ENCODE measurements around the gene LASP1. TPM values are rescaled to one million over a fixed set of nuclear protein-coding genes. Genes with fewer than 3 reads are reported as not detected.
A peak's percentile ranks its signal among the peaks of the same experiment; 100 is the strongest.
"Not testable (repeated sequence)": the region's sequence is repeated elsewhere in the genome, so short reads cannot be mapped to it uniquely, and the experiment has no call there.

The LASP1 gene
- total and polyA plus RNA-seq, 2 of the 4 experiments (the other 2 are of a cell fraction) = 79.8 to 262 TPM

- peak overlapping the region; percentile 8 for H2AK9ac ChIP-seq (replicated peaks; ENCODE audit: low read depth, low read length, poor library complexity)
- no TSS peak for BruUV-seq (replicated peaks)
- ChIA-PET CTCF (interaction anchor here (0.9 to 1.2 kb wide), 2 partner anchors 15 to 24 kb away, joined by 3 to 7 read pairs; no protein-coding TSS in a partner anchor), POLR2A (ENCODE audit: unreplicated experiment) (interaction anchor here (0.7 to 1.0 kb wide), 2 partner anchors 42 to 57 kb away, joined by 4 read pairs; no protein-coding TSS in a partner anchor)
- no peaks in the 10 kb centered on the region for H3K9me3 ChIP-seq (ENCODE audit: control insufficient read depth, insufficient read depth, low read length)
- H3K14ac ChIP-seq (replicated peaks; ENCODE audit: low read depth, low read length) = peak overlapping the region; percentile 88
- ATAC-seq (ENCODE audit: low read depth) (no peak), DNase-seq (no peak)
- peak overlapping the region; percentile 73 for H2BK120ac ChIP-seq (ENCODE audit: low read depth, low read length)
- peak overlapping the region; percentile 76 for H3K27ac ChIP-seq (ENCODE audit: insufficient read depth, low read length)
- H2BK20ac ChIP-seq (ENCODE audit: low read depth, low read length) = peak overlapping the region; percentile 81
- peak overlapping the region; percentile 69 for H4K5ac ChIP-seq (ENCODE audit: low read depth, low read length)
- H3K56ac ChIP-seq (ENCODE audit: extremely low read depth, insufficient read depth, low read length) = peak overlapping the region; percentile 47; the same call in 1 of the 2 replicates
- peaks cover 2% of the 10 kb centered on the region; the same call in 1 of the 2 replicates for H3K36me3 ChIP-seq (ENCODE audit: control insufficient read depth, insufficient read depth, low read length)
- H3K4ac ChIP-seq (ENCODE audit: low read depth, low read length) = peak overlapping the region; percentile 77
- H3K4me1 ChIP-seq (ENCODE audit: control insufficient read depth, insufficient read depth, low read length) = peaks cover 16% of the 10 kb centered on the region
- peak overlapping the region; percentile 96 for H2BK5ac ChIP-seq (ENCODE audit: low read depth, low read length, poor library complexity, severe bottlenecking)
- H4K8ac ChIP-seq (ENCODE audit: low read depth in 2 of 2, low read length in 2 of 2) = peak overlapping the region; percentile 40 to 59; a peak in 3 of 4 replicates
- H2BK15ac ChIP-seq (ENCODE audit: low read depth, low read length) = no peak overlapping the region
- intact Hi-C loops (cut with micrococcal nuclease) (no loop called here), dilution Hi-C loops (cut with HindIII; ENCODE audit: low sequenced_read_pairs, unreplicated experiment) (no loop called here), in situ Hi-C loops (cut with MboI; ENCODE audit: low sequenced_read_pairs) (no loop called here)
- peaks cover 0 to 22% of the 10 kb centered on the region in 2 experiments; a peak in 2 of 4 replicates for H3K79me1 ChIP-seq (ENCODE audit: low read depth in 1 of 2, low read length in 2 of 2)
- no CpG with 5 or more reads among the region's 2 CpGs for WGBS, 2 experiments (ENCODE audit: extremely low coverage in 2 of 2, insufficient read length in 1 of 2)
- peak overlapping the region; percentile 90 for H3K23ac ChIP-seq (ENCODE audit: low read depth, low read length)
- peak overlapping the region; percentile 57; the same call in 1 of the 2 replicates for H2AK5ac ChIP-seq (ENCODE audit: low read depth, low read length)
- H3K4me3 ChIP-seq (ENCODE audit: insufficient read depth, low read depth, low read length) = no peak overlapping the region
- H2AFZ ChIP-seq (replicated peaks; ENCODE audit: low read length, poor library complexity) = peak overlapping the region; percentile 9
- peaks cover 9% of the 10 kb centered on the region for H3K9me1 ChIP-seq (ENCODE audit: insufficient read depth, low read length)
- no peak for TF ChIP-seq RCOR1 (IDR thresholded peaks at IDR 0.05; ENCODE audit: insufficient replicate concordance, low read length)
- no peak for TF ChIP-seq POLR2A (IDR thresholded peaks at IDR 0.05; ENCODE audit: low read depth, low read length)
- TF ChIP-seq CEBPB (IDR thresholded peaks at IDR 0.05; ENCODE audit: low read depth, low read length) = peak; percentile 30; the same call in 1 of the 2 replicates
- no peak for TF ChIP-seq RAD21 (IDR thresholded peaks at IDR 0.05; ENCODE audit: low read length)
- no peak for TF ChIP-seq CHD1 (IDR thresholded peaks at IDR 0.05; ENCODE audit: low read depth, low read length)
- TF ChIP-seq MXI1 (IDR thresholded peaks at IDR 0.05; ENCODE audit: borderline replicate concordance, low read depth, low read length) = no peak
- TF ChIP-seq FOS (IDR thresholded peaks at IDR 0.05; ENCODE audit: low read depth, low read length) = no peak
- TF ChIP-seq BHLHE40 (IDR thresholded peaks at IDR 0.05; ENCODE audit: low read depth, low read length) = no peak
- H3K27me3 ChIP-seq (ENCODE audit: control insufficient read depth, insufficient read depth, low read length) = no peaks in the 10 kb centered on the region
- H4K91ac ChIP-seq (ENCODE audit: insufficient read depth, low read depth, low read length) = peak overlapping the region; percentile 80
- H3K4me2 ChIP-seq (ENCODE audit: low read depth, low read length) = peak overlapping the region; percentile 63
- H3K18ac ChIP-seq (ENCODE audit: low read depth, low read length) = peak overlapping the region; percentile 78
- H4K20me1 ChIP-seq (ENCODE audit: insufficient read depth, low read length) = peaks cover 10% of the 10 kb centered on the region
- H3K9ac ChIP-seq (ENCODE audit: low read depth, low read length) = peak overlapping the region; percentile 40
Observed at GRCh38 chr17:38926293-38927070, 56.6 kb downstream of the LASP1 start.

- H3K9me1 ChIP-seq (ENCODE audit: insufficient read depth, low read length); H3K23ac ChIP-seq (ENCODE audit: low read depth, low read length); dilution Hi-C loops (cut with HindIII; ENCODE audit: low sequenced_read_pairs, unreplicated experiment); H2BK15ac ChIP-seq (ENCODE audit: low read depth, low read length); H3K79me1 ChIP-seq (ENCODE audit: low read depth in 1 of 2, low read length in 2 of 2); intact Hi-C loops (cut with micrococcal nuclease); H3K36me3 ChIP-seq (ENCODE audit: control insufficient read depth, insufficient read depth, low read length); H3K27me3 ChIP-seq (ENCODE audit: control insufficient read depth, insufficient read depth, low read length); H4K91ac ChIP-seq (ENCODE audit: insufficient read depth, low read depth, low read length); H3K56ac ChIP-seq (ENCODE audit: extremely low read depth, insufficient read depth, low read length); BruUV-seq (replicated peaks); H3K4me1 ChIP-seq (ENCODE audit: control insufficient read depth, insufficient read depth, low read length); POLR2A ChIA-PET (ENCODE audit: unreplicated experiment); H2AFZ ChIP-seq (replicated peaks; ENCODE audit: low read length, poor library complexity); H3K9me3 ChIP-seq (ENCODE audit: control insufficient read depth, insufficient read depth, low read length); H3K18ac ChIP-seq (ENCODE audit: low read depth, low read length); H3K27ac ChIP-seq (ENCODE audit: insufficient read depth, low read length); H2AK9ac ChIP-seq (replicated peaks; ENCODE audit: low read depth, low read length, poor library complexity); DNase-seq; H2BK5ac ChIP-seq (ENCODE audit: low read depth, low read length, poor library complexity, severe bottlenecking); H3K4ac ChIP-seq (ENCODE audit: low read depth, low read length); H2AK5ac ChIP-seq (ENCODE audit: low read depth, low read length); CTCF ChIA-PET; H4K8ac ChIP-seq (ENCODE audit: low read depth in 2 of 2, low read length in 2 of 2); H2BK20ac ChIP-seq (ENCODE audit: low read depth, low read length); H3K14ac ChIP-seq (replicated peaks; ENCODE audit: low read depth, low read length); ATAC-seq (ENCODE audit: low read depth); H3K4me3 ChIP-seq (ENCODE audit: insufficient read depth, low read depth, low read length); in situ Hi-C loops (cut with MboI; ENCODE audit: low sequenced_read_pairs); H3K4me2 ChIP-seq (ENCODE audit: low read depth, low read length); H4K20me1 ChIP-seq (ENCODE audit: insufficient read depth, low read length); H4K5ac ChIP-seq (ENCODE audit: low read depth, low read length); H2BK120ac ChIP-seq (ENCODE audit: low read depth, low read length); H3K9ac ChIP-seq (ENCODE audit: low read depth, low read length): not testable (repeated sequence)
- WGBS, 2 experiments (ENCODE audit: extremely low coverage in 2 of 2, insufficient read length in 1 of 2) = no CpG with 5 or more reads among the region's 36 CpGs
Observed at GRCh38 chr17:38930782-38931181, 60.9 kb downstream of the LASP1 start.

All from IMR-90 (cell line).